Suppressor macrophage (primary cell): ENCODE measurements around the gene KRT72.

ENCODE experiments used
- DNase-seq, 4 experiments: peaks; one replicate each; pipeline ENCODE4 v3.0.0-alpha.2; 2020 to 2022

Gene KRT72

GRCh38 chr12:52578469-52578868, 22.8 kb downstream of the KRT72 start:
- DNase-seq, result no peak

GRCh38 chr12:52577316-52577715, 23.9 kb downstream of the KRT72 start:
- DNase-seq, result no peak

GRCh38 chr12:52575948-52576347, 25.3 kb downstream of the KRT72 start:
- DNase-seq, result no peak

DNA sequence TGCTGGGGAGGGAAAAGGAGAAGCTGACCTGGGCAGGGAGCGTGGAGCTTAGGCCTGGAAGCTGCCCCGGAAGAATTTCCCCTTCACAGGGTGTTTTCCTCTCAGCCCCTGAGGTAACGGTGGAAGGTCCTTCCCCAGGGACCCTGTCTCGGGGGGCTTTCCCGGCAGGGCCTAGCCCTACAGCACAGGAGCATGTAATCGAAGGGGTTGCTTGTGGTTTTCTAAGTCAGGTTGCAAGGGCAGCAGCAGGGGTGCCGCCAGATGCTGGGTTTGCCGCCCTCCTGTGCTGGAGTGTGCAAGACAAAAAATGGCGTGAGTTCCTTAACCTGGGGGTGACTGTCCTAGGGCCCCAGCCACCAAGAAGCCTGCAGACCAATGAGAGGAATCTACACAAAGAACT, 26.0 kb downstream of the KRT72 start:
- DNase-seq, result no peak

GRCh38 chr12:52573743-52574142, 27.5 kb downstream of the KRT72 start, which contains the start of gene KRT74:
TSS of gene KRT74 (minus strand) at chr12:52573843. CDS start at chr12:52573777, 66 bp downstream.
- no peak for DNase-seq

- DNase-seq, result no peak
Observed at GRCh38 chr12:52573306-52573705, 28.0 kb downstream of the KRT72 start.

GRCh38 chr12:52570511-52570910, 30.8 kb downstream of the KRT72 start:
- no peak for DNase-seq

- no peak for DNase-seq
Observed at GRCh38 chr12:52568111-52568510, 33.2 kb downstream of the KRT72 start.

- DNase-seq, result no peak
Observed at GRCh38 chr12:52566847-52567291, 34.4 kb downstream of the KRT72 start.

GRCh38 chr12:52564582-52564981, 36.7 kb downstream of the KRT72 start:
- no peak for DNase-seq

GRCh38 chr12:52561880-52562449, 39.3 kb downstream of the KRT72 start:
- DNase-seq, result peak; percentile 9 to 29 (median 17)

DNA sequence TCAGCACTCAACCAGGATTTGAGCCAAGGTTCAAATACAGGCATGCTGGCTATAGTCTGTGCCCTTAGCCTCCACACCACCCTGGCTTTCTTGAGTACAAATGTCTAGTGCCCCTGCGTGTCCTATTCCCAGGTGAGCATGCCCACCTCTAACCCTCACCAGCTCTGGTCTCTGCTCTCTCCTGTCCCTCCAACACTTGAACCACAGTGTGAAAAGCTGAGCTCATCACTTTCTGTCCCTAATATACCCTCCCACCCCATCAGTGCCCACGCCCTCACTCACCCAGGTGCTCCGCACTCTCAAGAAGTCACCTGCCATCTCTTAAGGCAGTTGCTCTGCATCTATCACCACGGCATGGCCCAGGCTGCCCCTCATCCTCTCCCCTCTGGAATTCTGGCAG, 41.3 kb downstream of the KRT72 start:
- DNase-seq, result no peak

DNA sequence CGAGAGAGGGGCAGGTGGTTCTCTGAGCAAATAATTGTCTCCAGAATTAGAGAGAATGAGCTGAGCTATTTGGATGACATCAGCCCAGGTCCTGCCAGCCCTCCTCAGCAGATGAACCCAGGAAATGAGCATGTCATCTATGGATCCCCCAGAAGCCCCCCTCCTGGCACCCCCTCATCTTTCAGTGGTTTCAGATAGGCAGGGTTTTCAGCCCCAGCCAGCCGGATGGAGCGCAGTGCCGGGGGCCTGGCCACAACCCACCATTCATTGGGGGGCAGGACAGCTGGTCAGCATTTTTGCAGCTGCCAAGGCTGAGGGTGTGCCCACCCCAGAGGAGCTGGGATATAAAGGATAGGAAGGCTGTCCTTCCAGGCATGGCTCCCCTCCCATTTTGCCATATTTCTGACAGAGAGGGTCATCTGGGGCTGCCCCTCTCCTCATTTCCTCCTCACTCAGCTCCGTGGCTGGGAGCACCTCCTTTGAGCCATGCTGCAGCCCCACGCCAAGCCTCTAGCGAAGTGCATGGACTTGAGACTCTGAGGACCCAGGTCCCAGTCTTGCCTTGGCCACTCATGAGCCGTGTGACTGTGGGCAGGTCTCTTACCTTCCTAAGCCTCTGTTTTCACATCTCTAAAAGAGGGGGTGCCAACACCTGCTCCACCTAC, 42.4 kb downstream of the KRT72 start:
- no peak for DNase-seq

GRCh38 chr12:52557476-52557875, 43.8 kb downstream of the KRT72 start:
- no peak for DNase-seq

GRCh38 chr12:52555577-52555976, 45.7 kb downstream of the KRT72 start:
- DNase-seq, result no peak

DNA sequence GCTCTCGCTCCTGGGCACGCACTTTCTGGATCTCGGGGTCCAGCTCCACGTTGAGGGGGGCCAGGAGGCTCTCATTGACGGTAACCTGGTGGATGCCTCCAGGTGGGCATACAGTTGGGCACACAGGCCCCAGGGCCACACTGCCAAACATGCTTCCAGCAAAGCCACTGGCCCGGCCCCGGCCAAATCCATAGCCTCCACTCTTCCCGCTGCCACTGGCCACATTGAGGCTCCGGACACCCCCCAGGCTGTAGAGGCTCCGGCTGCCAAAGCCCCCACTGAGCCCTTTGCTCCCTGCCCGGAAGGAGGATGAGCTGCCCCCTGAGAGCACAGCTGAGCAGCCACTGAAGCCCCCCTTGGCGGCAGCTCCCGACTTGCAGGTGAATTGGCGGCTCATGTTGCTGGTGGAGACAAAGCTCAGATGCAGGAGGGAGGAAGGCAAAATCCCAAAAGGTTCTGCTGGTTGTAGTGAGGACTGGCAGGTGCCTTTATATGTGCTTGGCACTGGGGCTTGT, 48.5 kb downstream of the KRT72 start, which contains the start of gene KRT71:
Gene KRT71 (minus strand): TSS at position 465 of the 515 bp plus-strand sequence. CDS start 68 bp downstream, at position 397.
- no peak for DNase-seq

- DNase-seq, result no peak
Observed at GRCh38 chr12:52552055-52552454, 49.2 kb downstream of the KRT72 start.

DNA sequence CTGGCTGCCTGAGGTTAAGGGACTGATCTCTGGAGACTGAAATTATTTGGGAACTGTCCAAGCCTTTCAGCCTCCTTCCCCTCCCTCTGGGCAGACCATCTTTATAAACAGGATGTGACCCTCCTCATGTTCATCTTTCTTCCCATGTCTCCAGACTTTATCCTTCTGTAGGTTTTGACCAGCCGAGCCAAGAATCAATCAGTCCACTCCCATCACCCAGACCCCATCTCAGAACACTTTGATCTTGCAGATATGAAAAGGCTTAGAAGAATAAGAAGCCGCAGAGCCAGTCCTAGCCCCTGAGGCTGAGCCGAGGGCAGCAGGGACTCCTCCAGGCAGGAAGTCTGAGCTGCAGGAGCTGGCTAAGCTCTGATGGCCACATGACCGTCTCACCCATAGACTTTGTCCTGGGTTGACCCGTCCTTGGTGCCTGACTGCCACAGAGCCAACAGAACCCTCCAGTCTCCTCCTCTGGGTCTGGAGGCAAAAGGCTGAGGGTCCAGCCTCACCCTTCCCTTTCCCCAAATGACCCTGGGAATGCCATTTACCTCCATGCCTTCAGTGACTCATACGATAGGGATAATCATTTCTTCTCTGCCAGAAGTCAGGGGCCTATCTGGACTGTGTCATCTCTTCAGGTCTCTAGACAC, 49.9 kb downstream of the KRT72 start:
- no peak for DNase-seq

DNA sequence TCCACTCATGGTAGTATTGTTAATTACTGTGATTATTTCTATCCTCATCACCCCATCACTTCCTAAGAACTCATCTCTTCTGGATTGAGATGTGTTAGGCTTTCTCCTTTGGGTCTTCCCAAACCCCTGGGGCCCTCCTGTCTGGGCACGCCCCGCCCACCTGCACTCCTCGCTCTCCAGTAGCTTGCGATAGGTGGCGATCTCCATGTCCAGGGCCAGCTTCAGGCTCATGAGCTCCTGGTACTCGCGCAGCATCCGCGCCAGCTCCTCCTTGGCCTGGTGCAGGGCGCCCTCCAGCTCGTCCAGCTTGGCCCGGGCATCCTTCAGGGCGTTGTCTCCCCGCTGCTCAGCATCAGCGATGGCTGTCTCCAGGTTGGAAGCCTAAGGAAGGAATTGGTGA, 55.1 kb downstream of the KRT72 start:
- DNase-seq, result no peak

GRCh38 chr12:52543985-52544883, 57.0 kb downstream of the KRT72 start:
- DNase-seq, result no peak

DNA sequence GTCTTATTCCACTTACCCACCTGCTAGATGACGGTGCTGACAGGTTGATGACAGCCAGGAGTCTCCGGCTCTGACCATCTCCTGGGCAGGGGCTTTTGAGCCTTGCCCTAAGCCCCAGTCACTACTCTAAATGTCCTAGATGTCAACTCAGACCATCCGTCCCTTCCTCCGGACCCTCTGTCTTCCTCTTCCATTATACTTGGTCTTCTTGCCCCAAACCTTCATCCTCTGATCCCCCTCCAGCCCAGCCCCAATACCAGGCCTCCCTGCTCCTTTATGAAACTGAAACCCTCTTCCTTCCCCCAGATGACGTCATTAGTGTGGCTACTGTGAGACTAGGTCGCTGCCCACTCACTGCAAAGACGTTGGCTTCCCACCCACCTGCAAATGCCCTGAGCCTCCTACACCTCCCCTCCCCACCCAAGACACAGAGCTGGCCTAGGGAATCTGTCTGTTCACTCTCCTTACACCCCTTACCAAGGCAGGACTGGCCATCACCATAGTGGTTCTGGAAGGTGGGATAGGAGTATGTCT, 58.4 kb downstream of the KRT72 start:
- DNase-seq, result peak in 2 of 4 experiments; percentile 7 to 14

DNA sequence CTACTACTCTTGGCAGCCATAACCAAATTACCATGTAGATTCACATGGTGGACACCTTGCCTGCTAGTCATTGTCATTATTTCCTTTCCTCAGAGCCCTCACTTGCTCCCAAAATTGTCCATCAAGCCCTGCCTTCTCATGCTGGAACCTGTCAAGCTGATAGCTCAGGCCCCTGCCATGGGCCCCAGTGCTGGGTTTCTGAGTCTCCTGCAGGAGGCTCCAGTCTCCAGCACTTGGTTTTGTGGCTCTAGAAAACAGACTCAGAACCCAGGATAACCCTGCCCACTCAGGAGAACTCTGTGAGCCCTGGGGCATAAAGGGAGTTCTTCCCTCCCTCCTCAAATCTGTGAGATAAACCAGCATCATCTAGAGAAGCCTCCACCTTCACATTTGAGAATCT, 59.1 kb downstream of the KRT72 start:
- DNase-seq, result peak in 1 of 4 experiments; percentile 6
